T-cell (primary cell): Measurements from ENCODE around the gene BABAM2. TPM values are rescaled to one million over a fixed set of nuclear protein-coding genes. Genes with fewer than 3 reads are reported as not detected.
"Not testable (repeated sequence)": the region's sequence is repeated elsewhere in the genome, so short reads cannot be mapped to it uniquely, and the experiment has no call there.

Experiments used
- ATAC-seq, 4 experiments: fragments of 200-7000 bp in 3 of 4; fragments of 150-1000 bp in 1 of 4; cut with Tn5 transposase; replicated peaks in 1 of 4; 1 replicate in 3 of 4; 2 replicates in 1 of 4; pipeline ENCODE4 v1.10.0; 2021; ENCODE audit warnings: moderate library complexity in 3 of 4, mild to moderate bottlenecking in 2 of 4, moderate number of reproducible peaks in 1 of 4
- CTCF ChIA-PET, 2 donors: fragments of 300-600 bp; sonication (Branson Sonifier 250); formaldehyde crosslinking; loops; one replicate each; lab custom pipeline; 2022; ENCODE audit warnings: antibody characterized with exemption in 2 of 2; lab: Charles Lee
- POLR2A ChIA-PET, 2 donors: fragments of 300-600 bp; sonication (Branson Sonifier 250); formaldehyde crosslinking; loops; one replicate each; lab custom pipeline; 2022; ENCODE audit warnings: antibody characterized with exemption in 2 of 2; lab: Charles Lee
- DNase-seq, 35 experiments: peaks; one replicate each; pipeline versions ENCODE4 v3.0.0 to v3.0.0-alpha.2; 2013 to 2023
- H3K27ac ChIP-seq: one replicate; pipeline ENCODE4 v1.5.1; 2013; ENCODE audit warnings: low read length
- H3K27me3 ChIP-seq, 2 experiments: replicated peaks in 1 of 2; 1 replicate in 1 of 2; 2 replicates in 1 of 2; pipeline versions ENCODE4 v1.6.1 to v1.7.0; 2013; ENCODE audit warnings: low read length in 1 of 2, mixed read lengths in 1 of 2; ENCODE audit not compliant: control insufficient read depth in 2 of 2, insufficient read depth in 2 of 2; ENCODE audit errors: extremely low read depth in 1 of 2
- H3K36me3 ChIP-seq, 2 donors: 1 replicate in 1 of 2; 2 replicates in 1 of 2; pipeline versions ENCODE4 v1.6.1 to v1.7.0; 2013; ENCODE audit warnings: low read length in 1 of 2; ENCODE audit not compliant: control insufficient read depth in 2 of 2, insufficient read depth in 1 of 2; ENCODE audit errors: extremely low read depth in 1 of 2
- H3K4me1 ChIP-seq, 2 experiments: 1 replicate in 1 of 2; 2 replicates in 1 of 2; pipeline versions ENCODE4 v1.6.1 to v1.7.0; 2013; ENCODE audit warnings: low read length in 2 of 2, mixed read lengths in 1 of 2; ENCODE audit not compliant: insufficient read depth in 2 of 2, control insufficient read depth in 1 of 2; ENCODE audit errors: extremely low read depth in 1 of 2
- H3K4me3 ChIP-seq, 2 donors: 1 replicate in 1 of 2; 2 replicates in 1 of 2; pipeline versions ENCODE4 v1.5.1 to v1.7.0; 2013; ENCODE audit warnings: mild to moderate bottlenecking in 2 of 2, low read length in 1 of 2, moderate library complexity in 1 of 2; ENCODE audit not compliant: control insufficient read depth in 1 of 2; ENCODE audit errors: extremely low read depth in 1 of 2
- H3K9me3 ChIP-seq: 2 replicates; pipeline ENCODE4 v1.7.0; 2013
- H3K27ac Mint-ChIP-seq, 2 donors: one replicate each; pipeline ENCODE4 v1.8.0; 2020 to 2021; ENCODE audit warnings: mild to moderate bottlenecking in 2 of 2, mixed read lengths in 2 of 2
- H3K27me3 Mint-ChIP-seq, 2 donors: one replicate each; pipeline ENCODE4 v1.8.0; 2021 to 2022; ENCODE audit warnings: mixed read lengths in 2 of 2
- H3K36me3 Mint-ChIP-seq: one replicate; pipeline ENCODE4 v1.8.0; 2021; ENCODE audit warnings: mixed read lengths
- H3K4me1 Mint-ChIP-seq, 3 donors: one replicate each; pipeline ENCODE4 v1.8.0; 2020 to 2022; ENCODE audit warnings: mixed read lengths in 3 of 3, mild to moderate bottlenecking in 1 of 3
- H3K4me3 Mint-ChIP-seq, 3 donors: one replicate each; pipeline ENCODE4 v1.8.0; 2020 to 2022; ENCODE audit warnings: mild to moderate bottlenecking in 3 of 3, mixed read lengths in 3 of 3, moderate library complexity in 3 of 3
- H3K9me3 Mint-ChIP-seq, 3 donors: one replicate each; pipeline ENCODE4 v1.8.0; 2020 to 2022; ENCODE audit warnings: mixed read lengths in 3 of 3
- WGBS: methylation state at CpG from one replicate; pipeline ENCODE4 v1.1.5; 2013; ENCODE audit warnings: missing lambda C conversion rate; ENCODE audit not compliant: insufficient coverage; 5-methylcytosine and 5-hydroxymethylcytosine counted together
- total RNA-seq, 35 experiments: library from RNA in 6 of 35; stranded (reverse) in 6 of 35; fragments of 120-200 nt in 1 of 35; gene quantifications; one replicate each; pipeline versions ENCODE4 v1.2.1 to v1.2.4 and lab custom pipeline; 2013 to 2026

The BABAM2 gene
- total RNA-seq, 5 donors from 2014 or later (not counting 1 experiment from before 2014, with no cell fraction given) = 28.4 to 45.2 (median 37.4) TPM

- Mint-ChIP-seq H3K4me1 (peaks cover 0 to 10% (median 2%) of the 10 kb centered on the region in 3 donors), H3K9me3 (no peaks in the 10 kb centered on the region), H3K27me3 (no peaks in the 10 kb centered on the region), H3K36me3 (peaks cover 33% of the 10 kb centered on the region), H3K4me3 (no peak overlapping the region), H3K27ac (no peak overlapping the region)
- no peak for DNase-seq
- Histone ChIP-seq H3K4me3 (no peak overlapping the region), H3K27ac (no peak overlapping the region), H3K4me1 (no peaks in the 10 kb centered on the region), H3K9me3 (no peaks in the 10 kb centered on the region), H3K36me3 (no peaks in the 10 kb centered on the region), H3K27me3 (no peaks in the 10 kb centered on the region)
- 100% methylated on average over 7 of the region's 8 CpGs for WGBS
- ChIA-PET POLR2A (no interaction called here), CTCF (interaction anchor here in 1 of 2 donors (0.7 kb wide), 1 partner anchor 62 kb away, joined by 3 read pairs; no protein-coding TSS in a partner anchor)
- ATAC-seq = no peak
Observed at GRCh38 chr2:28332696-28333095, 442.2 kb downstream of the BABAM2 start.

- no peak for DNase-seq
- Mint-ChIP-seq H3K27me3 (no peaks in the 10 kb centered on the region), H3K36me3 (peaks cover 28% of the 10 kb centered on the region), H3K9me3 (no peaks in the 10 kb centered on the region), H3K27ac (no peak overlapping the region), H3K4me1 (peaks cover 0 to 10% (median 0%) of the 10 kb centered on the region in 3 donors), H3K4me3 (no peak overlapping the region)
- CTCF ChIA-PET = interaction anchor here in 1 of 2 donors (1.1 kb wide), 1 partner anchor 83 kb away, joined by 3 read pairs; no protein-coding TSS in a partner anchor
- no peak overlapping the region for H3K4me3 ChIP-seq
- no peaks in the 10 kb centered on the region for H3K36me3 ChIP-seq
- H3K27ac ChIP-seq = no peak overlapping the region
- no peaks in the 10 kb centered on the region for H3K4me1 ChIP-seq
- no peaks in the 10 kb centered on the region for H3K27me3 ChIP-seq
- no peaks in the 10 kb centered on the region for H3K9me3 ChIP-seq
- WGBS = 100% methylated on average over 5 of the region's 15 CpGs
- POLR2A ChIA-PET = interaction anchor here in 1 of 2 donors (0.5 kb wide), 1 partner anchor 773 kb away, joined by 3 read pairs; no protein-coding TSS in a partner anchor
- ATAC-seq = no peak
Observed at GRCh38 chr2:28333606-28334526, 443.3 kb downstream of the BABAM2 start.

GRCh38 chr2:28334527-28334894 lies 444.0 kb downstream of the BABAM2 start:
- H3K4me1 ChIP-seq = no peaks in the 10 kb centered on the region

GRCh38 chr2:28335265-28335664 lies 444.7 kb downstream of the BABAM2 start:
- CTCF ChIA-PET, H3K36me3 ChIP-seq, DNase-seq, POLR2A ChIA-PET, H3K4me3 ChIP-seq, ATAC-seq, H3K4me1 ChIP-seq, H3K9me3 ChIP-seq, H3K4me3 Mint-ChIP-seq, H3K27me3 Mint-ChIP-seq, H3K27ac ChIP-seq, H3K27me3 ChIP-seq, H3K9me3 Mint-ChIP-seq: not testable (repeated sequence)
- Mint-ChIP-seq H3K27ac (peak overlapping the region in 1 of 2 donors; percentile 69), H3K36me3 (peaks cover 21% of the 10 kb centered on the region), H3K4me1 (peaks cover 0 to 10% (median 0%) of the 10 kb centered on the region in 3 donors)
- WGBS = 96% methylated on average over 10 of the region's 11 CpGs

More at GRCh38 chr2:28334527-28334894, 444.0 kb downstream of the BABAM2 start:
- DNase-seq (no peak), ATAC-seq (no peak)
- Mint-ChIP-seq H3K27ac (no peak overlapping the region), H3K4me1 (peaks cover 0 to 10% (median 0%) of the 10 kb centered on the region in 3 donors), H3K36me3 (peaks cover 28% of the 10 kb centered on the region), H3K4me3 (no peak overlapping the region), H3K27me3 (no peaks in the 10 kb centered on the region), H3K9me3 (no peaks in the 10 kb centered on the region)
- no peaks in the 10 kb centered on the region for H3K27me3 ChIP-seq
- ChIA-PET POLR2A (interaction anchor here in 1 of 2 donors (0.5 kb wide), 1 partner anchor 772 kb away, joined by 3 read pairs; no protein-coding TSS in a partner anchor), CTCF (interaction anchor here in 1 of 2 donors (1.1 kb wide), 1 partner anchor 83 kb away, joined by 3 read pairs; no protein-coding TSS in a partner anchor)
- no peak overlapping the region for H3K4me3 ChIP-seq
- no peaks in the 10 kb centered on the region for H3K36me3 ChIP-seq
- H3K27ac ChIP-seq = no peak overlapping the region
- WGBS = 67% methylated on average over 1 of the region's 8 CpGs
- no peaks in the 10 kb centered on the region for H3K9me3 ChIP-seq

GRCh38 chr2:28335666-28336065 lies 445.1 kb downstream of the BABAM2 start:
- H3K9me3 ChIP-seq = no peaks in the 10 kb centered on the region
- ChIA-PET CTCF (no interaction called here), POLR2A (no interaction called here)
- DNase-seq (no peak), ATAC-seq (no peak)
- H3K4me1 ChIP-seq = no peaks in the 10 kb centered on the region
- H3K4me1 Mint-ChIP-seq = peaks cover 0 to 10% (median 0%) of the 10 kb centered on the region in 3 donors
- no peak overlapping the region for H3K27ac ChIP-seq
- H3K4me3 ChIP-seq = no peak overlapping the region
- peaks cover 18% of the 10 kb centered on the region for H3K36me3 Mint-ChIP-seq
- H3K9me3 Mint-ChIP-seq = no peaks in the 10 kb centered on the region
- H3K36me3 ChIP-seq = no peaks in the 10 kb centered on the region
- H3K27ac Mint-ChIP-seq = peak overlapping the region in 1 of 2 donors; percentile 69
- no peaks in the 10 kb centered on the region for H3K27me3 ChIP-seq
- no peak overlapping the region for H3K4me3 Mint-ChIP-seq
- no peaks in the 10 kb centered on the region for H3K27me3 Mint-ChIP-seq
- WGBS = 100% methylated on average over 3 of the region's 6 CpGs

- CTCF ChIA-PET = no interaction called here
- peak overlapping the region in 1 of 2 donors; percentile 2 for H3K27ac Mint-ChIP-seq
- ATAC-seq = no peak
Observed at GRCh38 chr2:28336264-28336980, 445.9 kb downstream of the BABAM2 start.

More at GRCh38 chr2:28336264-28336980, 445.9 kb downstream of the BABAM2 start:
- Histone ChIP-seq H3K27ac (no peak overlapping the region), H3K4me3 (no peak overlapping the region), H3K4me1 (no peaks in the 10 kb centered on the region), H3K27me3 (no peaks in the 10 kb centered on the region), H3K36me3 (no peaks in the 10 kb centered on the region), H3K9me3 (no peaks in the 10 kb centered on the region)
- WGBS = 96% methylated on average over 11 of the region's 13 CpGs
- peaks cover 0 to 10% (median 0%) of the 10 kb centered on the region in 3 donors for H3K4me1 Mint-ChIP-seq
- POLR2A ChIA-PET = no interaction called here
- H3K27me3 Mint-ChIP-seq = no peaks in the 10 kb centered on the region
- no peak overlapping the region for H3K4me3 Mint-ChIP-seq
- H3K36me3 Mint-ChIP-seq = peaks cover 12% of the 10 kb centered on the region
- DNase-seq = no peak
- no peaks in the 10 kb centered on the region for H3K9me3 Mint-ChIP-seq
